T-helper 17 cell (primary cell): ENCODE measurements around the gene IGSF21. TPM values are rescaled to one million over a fixed set of nuclear protein-coding genes. Genes with fewer than 3 reads are reported as not detected.

Experiments
- ATAC-seq: fragments of 150-1000 bp; cut with Tn5 transposase; 2 replicates; pipeline ENCODE4 v1.10.0; 2021; ENCODE audit warnings: mild to moderate bottlenecking, moderate library complexity
- DNase-seq, 3 donors: peaks; one replicate each; pipeline versions ENCODE4 v3.0.0 to v3.0.0-alpha.2; 2020 to 2021
- H3K9me3 ChIP-seq: one replicate; pipeline ENCODE4 v1.7.0; 2013; ENCODE audit warnings: low read length, mild to moderate bottlenecking; ENCODE audit not compliant: control insufficient read depth, poor library complexity, severe bottlenecking
- H3K27ac Mint-ChIP-seq: one replicate; pipeline ENCODE4 v1.8.0; 2022; ENCODE audit warnings: mild to moderate bottlenecking, moderate library complexity, mixed read lengths
- H3K27me3 Mint-ChIP-seq: one replicate; pipeline ENCODE4 v1.8.0; 2022; ENCODE audit warnings: mixed read lengths
- H3K36me3 Mint-ChIP-seq: one replicate; pipeline ENCODE4 v1.8.0; 2022; ENCODE audit warnings: low read depth, mixed read lengths
- H3K4me1 Mint-ChIP-seq: one replicate; pipeline ENCODE4 v1.8.0; 2022; ENCODE audit warnings: mild to moderate bottlenecking, mixed read lengths
- H3K4me3 Mint-ChIP-seq: one replicate; pipeline ENCODE4 v1.8.0; 2022; ENCODE audit warnings: mild to moderate bottlenecking, moderate library complexity, mixed read lengths
- total RNA-seq, 4 donors: library from RNA in 2 of 4; stranded (reverse) in 2 of 4; gene quantifications; one replicate each; pipeline ENCODE4 v1.2.3 and lab custom pipeline; 2022 to 2026

Gene IGSF21
- total RNA-seq, 2 donors from 2014 or later: not detected

- Mint-ChIP-seq H3K36me3 (no peaks in the 10 kb centered on the region), H3K4me1 (no peaks in the 10 kb centered on the region), H3K27ac (no peak overlapping the region), H3K27me3 (peaks cover 12% of the 10 kb centered on the region), H3K4me3 (no peak overlapping the region)
- H3K9me3 ChIP-seq: no peaks in the 10 kb centered on the region
- ATAC-seq (no peak), DNase-seq (no peak)
These were observed 26.9 kb downstream of the IGSF21 start for GRCh38 chr1:18134324-18135046.

GRCh38 chr1:18137759-18138345 lies 30.3 kb downstream of the IGSF21 start:
- no peaks in the 10 kb centered on the region for H3K4me1 Mint-ChIP-seq
- no peak for DNase-seq
- no peak overlapping the region for H3K4me3 Mint-ChIP-seq
- peaks cover 7% of the 10 kb centered on the region for H3K27me3 Mint-ChIP-seq
- no peak overlapping the region for H3K27ac Mint-ChIP-seq
- ATAC-seq: no peak
- no peaks in the 10 kb centered on the region for H3K9me3 ChIP-seq
- H3K36me3 Mint-ChIP-seq: no peaks in the 10 kb centered on the region

DNA sequence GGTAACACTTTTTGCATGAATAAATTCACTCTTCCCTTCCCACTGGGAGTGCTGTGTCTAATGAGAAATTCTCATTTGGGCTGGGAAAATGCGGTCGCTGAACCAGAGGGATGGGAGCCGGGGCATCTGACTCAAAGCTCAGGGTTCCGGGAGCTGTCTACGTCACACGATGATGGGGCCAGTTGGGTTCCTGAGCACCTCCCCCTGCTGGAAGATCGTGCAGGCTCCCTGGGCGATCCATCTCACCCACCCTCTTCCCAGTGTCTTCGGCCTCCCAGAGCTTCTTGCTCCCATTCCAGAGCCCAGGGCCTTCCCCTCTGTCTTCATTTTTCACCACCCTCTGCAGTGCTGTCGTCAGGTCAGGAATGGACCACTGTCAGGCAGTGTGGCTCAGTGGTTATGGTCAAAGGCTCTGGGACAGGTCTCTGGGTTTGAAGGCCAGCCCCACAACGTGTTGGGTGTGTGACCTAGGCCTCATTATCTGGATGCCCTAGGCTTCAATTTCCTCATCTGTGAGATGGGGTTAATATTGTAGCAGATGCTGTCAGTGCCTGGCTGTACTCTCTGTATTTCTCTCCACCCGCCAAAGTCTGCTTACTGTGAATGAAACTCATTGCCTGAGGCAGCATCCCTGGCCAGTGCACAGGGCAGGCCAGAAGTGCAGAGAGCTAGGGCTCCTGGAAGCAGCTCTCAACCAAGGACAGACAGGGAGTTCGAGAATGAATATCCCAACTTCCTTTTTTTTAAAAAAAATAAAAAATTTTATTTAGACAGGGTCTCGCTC lies 31.8 kb downstream of the IGSF21 start:
- DNase-seq: no peak
- H3K9me3 ChIP-seq: no peaks in the 10 kb centered on the region
- Mint-ChIP-seq H3K27ac (no peak overlapping the region), H3K4me1 (peaks cover 2% of the 10 kb centered on the region), H3K36me3 (no peaks in the 10 kb centered on the region), H3K4me3 (no peak overlapping the region), H3K27me3 (peaks cover 4% of the 10 kb centered on the region)
- no peak for ATAC-seq

- H3K4me3 Mint-ChIP-seq: no peak overlapping the region
- H3K36me3 Mint-ChIP-seq: no peaks in the 10 kb centered on the region
- ATAC-seq (no peak), DNase-seq (no peak)
- H3K4me1 Mint-ChIP-seq: peaks cover 2% of the 10 kb centered on the region
- no peak overlapping the region for H3K27ac Mint-ChIP-seq
- peaks cover 7% of the 10 kb centered on the region for H3K27me3 Mint-ChIP-seq
- no peaks in the 10 kb centered on the region for H3K9me3 ChIP-seq
These were observed 32.8 kb downstream of the IGSF21 start for GRCh38 chr1:18140411-18140810.

- Mint-ChIP-seq H3K4me3 (no peak overlapping the region), H3K27ac (no peak overlapping the region), H3K27me3 (peaks cover 20% of the 10 kb centered on the region), H3K4me1 (peaks cover 2% of the 10 kb centered on the region), H3K36me3 (no peaks in the 10 kb centered on the region)
- no peaks in the 10 kb centered on the region for H3K9me3 ChIP-seq
- ATAC-seq: no peak
- DNase-seq: no peak
These were observed 34.1 kb downstream of the IGSF21 start for GRCh38 chr1:18141661-18142060.

GRCh38 chr1:18142471-18142870 lies 34.9 kb downstream of the IGSF21 start:
- no peaks in the 10 kb centered on the region for H3K36me3 Mint-ChIP-seq
- peaks cover 2% of the 10 kb centered on the region for H3K4me1 Mint-ChIP-seq
- H3K27ac Mint-ChIP-seq: no peak overlapping the region
- no peak overlapping the region for H3K4me3 Mint-ChIP-seq
- no peak for ATAC-seq
- H3K9me3 ChIP-seq: no peaks in the 10 kb centered on the region
- no peak for DNase-seq
- H3K27me3 Mint-ChIP-seq: peaks cover 28% of the 10 kb centered on the region

- H3K27ac Mint-ChIP-seq: no peak overlapping the region
- no peaks in the 10 kb centered on the region for H3K9me3 ChIP-seq
- peaks cover 30% of the 10 kb centered on the region for H3K27me3 Mint-ChIP-seq
- no peaks in the 10 kb centered on the region for H3K36me3 Mint-ChIP-seq
- H3K4me1 Mint-ChIP-seq: peaks cover 2% of the 10 kb centered on the region
- no peak for DNase-seq
- H3K4me3 Mint-ChIP-seq: no peak overlapping the region
- no peak for ATAC-seq
These were observed 35.4 kb downstream of the IGSF21 start for GRCh38 chr1:18142969-18143368.

GRCh38 chr1:18144062-18144461 lies 36.5 kb downstream of the IGSF21 start:
- ATAC-seq (no peak), DNase-seq (no peak)
- no peak overlapping the region for H3K27ac Mint-ChIP-seq
- H3K9me3 ChIP-seq: no peaks in the 10 kb centered on the region
- H3K36me3 Mint-ChIP-seq: no peaks in the 10 kb centered on the region
- H3K4me1 Mint-ChIP-seq: peaks cover 2% of the 10 kb centered on the region
- peaks cover 34% of the 10 kb centered on the region for H3K27me3 Mint-ChIP-seq
- no peak overlapping the region for H3K4me3 Mint-ChIP-seq

DNA sequence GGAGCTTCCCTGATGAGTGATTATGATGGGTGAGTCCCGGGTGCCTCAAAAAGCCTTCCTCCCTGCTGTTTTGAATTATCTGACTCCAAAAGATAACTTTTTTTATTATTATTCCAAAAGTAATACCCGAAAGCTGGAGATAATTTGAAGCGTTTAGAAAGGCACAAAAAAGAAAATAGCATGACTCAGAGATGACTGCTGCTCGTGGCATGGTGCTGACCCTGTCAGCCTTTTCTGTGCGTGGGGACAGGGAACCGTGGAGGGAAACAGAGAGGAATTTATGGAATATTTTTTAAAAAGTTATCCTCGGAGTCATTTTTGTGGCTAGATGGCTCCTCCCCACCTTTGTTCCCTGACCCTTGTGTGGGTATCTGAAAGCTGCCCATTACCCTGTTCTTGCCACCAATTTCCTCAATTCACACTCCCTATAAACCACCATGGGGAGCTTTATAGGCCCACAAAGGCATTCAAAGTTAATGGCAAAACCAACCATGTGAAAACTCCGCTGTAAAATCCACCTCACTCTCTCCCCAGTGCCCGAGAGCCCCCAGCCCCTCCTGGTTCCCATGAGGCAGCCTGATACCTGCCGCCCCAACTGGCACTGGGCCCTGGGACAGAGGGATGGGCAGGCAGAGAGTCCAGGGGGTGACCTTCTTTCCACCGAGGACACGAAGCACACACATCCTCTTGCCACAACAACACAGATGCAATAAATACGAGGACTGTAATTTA lies 37.5 kb downstream of the IGSF21 start:
- no peak for DNase-seq
- Mint-ChIP-seq H3K27me3 (peaks cover 38% of the 10 kb centered on the region), H3K36me3 (no peaks in the 10 kb centered on the region), H3K4me3 (no peak overlapping the region), H3K4me1 (peaks cover 2% of the 10 kb centered on the region), H3K27ac (no peak overlapping the region)
- no peaks in the 10 kb centered on the region for H3K9me3 ChIP-seq
- no peak for ATAC-seq

- H3K4me3 Mint-ChIP-seq: no peak overlapping the region
- H3K36me3 Mint-ChIP-seq: no peaks in the 10 kb centered on the region
- ATAC-seq: no peak
- H3K4me1 Mint-ChIP-seq: peaks cover 2% of the 10 kb centered on the region
- H3K27me3 Mint-ChIP-seq: peaks cover 38% of the 10 kb centered on the region
- H3K27ac Mint-ChIP-seq: no peak overlapping the region
- no peaks in the 10 kb centered on the region for H3K9me3 ChIP-seq
- DNase-seq: no peak
These were observed 38.4 kb downstream of the IGSF21 start for GRCh38 chr1:18145851-18146618.

DNA sequence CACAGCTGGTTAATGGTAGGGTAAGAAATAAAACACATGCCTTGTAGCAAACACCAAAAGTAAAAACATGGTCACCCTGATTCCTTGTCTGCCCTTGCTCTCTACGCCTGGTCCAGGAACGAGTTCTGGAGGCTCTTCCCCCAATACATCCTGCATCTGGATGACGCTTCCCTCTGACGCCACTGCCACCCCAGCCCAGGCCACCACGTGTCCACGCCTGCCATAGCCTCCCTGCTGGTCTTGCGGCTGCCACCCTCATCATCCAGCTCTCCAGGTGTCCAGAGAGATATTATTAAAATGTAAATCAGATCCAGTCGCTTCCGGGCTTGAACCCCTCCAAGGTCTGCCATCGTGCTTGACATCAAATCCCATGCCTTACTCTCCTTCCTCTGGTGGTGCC lies 39.3 kb downstream of the IGSF21 start:
- H3K4me3 Mint-ChIP-seq: no peak overlapping the region
- peaks cover 38% of the 10 kb centered on the region for H3K27me3 Mint-ChIP-seq
- no peaks in the 10 kb centered on the region for H3K36me3 Mint-ChIP-seq
- ATAC-seq (no peak), DNase-seq (no peak)
- H3K27ac Mint-ChIP-seq: no peak overlapping the region
- no peaks in the 10 kb centered on the region for H3K9me3 ChIP-seq
- peaks cover 2% of the 10 kb centered on the region for H3K4me1 Mint-ChIP-seq

GRCh38 chr1:18147672-18148071 lies 40.1 kb downstream of the IGSF21 start:
- H3K9me3 ChIP-seq: no peaks in the 10 kb centered on the region
- H3K27me3 Mint-ChIP-seq: peaks cover 38% of the 10 kb centered on the region
- no peak overlapping the region for H3K4me3 Mint-ChIP-seq
- H3K36me3 Mint-ChIP-seq: no peaks in the 10 kb centered on the region
- no peak for ATAC-seq
- peaks cover 2% of the 10 kb centered on the region for H3K4me1 Mint-ChIP-seq
- DNase-seq: no peak
- no peak overlapping the region for H3K27ac Mint-ChIP-seq
